Tibial nerve (tissue), 3 donors: Measurements from ENCODE around the gene CFD.
"Not testable (repeated sequence)": the region's sequence is repeated elsewhere in the genome, so short reads cannot be mapped to it uniquely, and the experiment has no call there.

Experiments used
- CTCF ChIP-seq, 5 experiments: fragments of 200-600 bp in 3 of 5; fragments of 450-650 bp in 2 of 5; sonication (generic) in 3 of 5; IDR thresholded peaks; one replicate each; pipeline ENCODE4 v1.5.1; 2016 to 2019; ENCODE audit warnings: antibody characterized with exemption in 5 of 5, mild to moderate bottlenecking in 3 of 5, moderate library complexity in 2 of 5
- POLR2A ChIP-seq, 2 donors: fragments of 450-650 bp; IDR thresholded peaks; one replicate each; pipeline ENCODE4 v1.6.1; 2017; ENCODE audit warnings: antibody characterized with exemption in 2 of 2, mild to moderate bottlenecking in 2 of 2, moderate library complexity in 2 of 2

GRCh38 chr19:842802-843179, 16.7 kb upstream of the CFD start:
- not testable (repeated sequence) for TF ChIP-seq CTCF, POLR2A (IDR thresholded peaks at IDR 0.05)
